ENCODE results near the gene ADARB2.

DNA sequence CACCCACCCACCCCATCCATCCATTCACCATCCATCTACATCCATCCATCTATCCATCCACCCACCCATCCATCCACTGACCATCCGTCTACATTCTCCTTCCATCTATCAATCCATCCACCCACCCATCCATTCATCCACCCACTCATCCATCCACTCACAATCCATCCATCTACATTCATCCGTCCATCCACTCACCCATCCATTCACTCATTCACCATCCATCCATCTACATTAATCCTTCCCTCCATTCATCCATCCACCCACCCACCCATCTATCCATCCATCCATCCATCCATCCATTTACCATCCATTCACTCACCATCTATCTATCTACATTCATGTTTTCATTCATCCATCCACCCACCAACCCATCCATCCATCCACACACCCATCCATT is 292.5 kb downstream of the ADARB2 start:
- TF ChIP-seq, protein P1, sequence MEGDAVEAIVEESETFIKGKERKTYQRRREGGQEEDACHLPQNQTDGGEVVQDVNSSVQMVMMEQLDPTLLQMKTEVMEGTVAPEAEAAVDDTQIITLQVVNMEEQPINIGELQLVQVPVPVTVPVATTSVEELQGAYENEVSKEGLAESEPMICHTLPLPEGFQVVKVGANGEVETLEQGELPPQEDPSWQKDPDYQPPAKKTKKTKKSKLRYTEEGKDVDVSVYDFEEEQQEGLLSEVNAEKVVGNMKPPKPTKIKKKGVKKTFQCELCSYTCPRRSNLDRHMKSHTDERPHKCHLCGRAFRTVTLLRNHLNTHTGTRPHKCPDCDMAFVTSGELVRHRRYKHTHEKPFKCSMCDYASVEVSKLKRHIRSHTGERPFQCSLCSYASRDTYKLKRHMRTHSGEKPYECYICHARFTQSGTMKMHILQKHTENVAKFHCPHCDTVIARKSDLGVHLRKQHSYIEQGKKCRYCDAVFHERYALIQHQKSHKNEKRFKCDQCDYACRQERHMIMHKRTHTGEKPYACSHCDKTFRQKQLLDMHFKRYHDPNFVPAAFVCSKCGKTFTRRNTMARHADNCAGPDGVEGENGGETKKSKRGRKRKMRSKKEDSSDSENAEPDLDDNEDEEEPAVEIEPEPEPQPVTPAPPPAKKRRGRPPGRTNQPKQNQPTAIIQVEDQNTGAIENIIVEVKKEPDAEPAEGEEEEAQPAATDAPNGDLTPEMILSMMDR (IDR thresholded peaks at IDR 0.05): no peak
- no peak for TF ChIP-seq POLR2A (IDR thresholded peaks at IDR 0.05; ENCODE audit: low read depth)
- no peak for TF ChIP-seq POLR2AphosphoS5 (IDR thresholded peaks at IDR 0.05)

Data from esophagus muscularis mucosa (tissue), 3 donors.